ENCODE results near the gene REPIN1.
"Not testable (repeated sequence)": the region's sequence is repeated elsewhere in the genome, so short reads cannot be mapped to it uniquely, and the experiment has no call there.

The REPIN1 gene

DNA sequence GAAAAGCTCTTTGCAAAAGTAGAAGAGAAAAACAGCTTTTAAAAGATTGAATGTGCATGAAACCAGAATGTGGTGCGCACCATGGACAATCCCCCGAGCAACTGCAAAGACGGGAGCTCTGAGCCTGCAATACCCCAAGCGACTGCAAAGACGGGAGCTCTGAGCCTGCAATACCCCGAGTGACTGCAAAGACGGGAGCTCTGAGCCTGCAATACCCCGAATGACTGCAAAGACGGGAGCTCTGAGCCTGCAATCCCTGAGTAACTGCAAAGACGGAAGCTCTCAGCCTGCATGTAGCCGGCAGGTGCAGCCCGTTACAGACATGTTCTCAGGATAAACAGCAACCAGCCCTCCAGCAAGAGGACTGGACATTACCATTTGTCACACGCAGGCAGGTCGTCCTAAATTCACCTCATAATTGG is 16.7 kb downstream of the REPIN1 start:
- Histone ChIP-seq H3K36me3 (ENCODE audit: control insufficient read depth in 1 of 2, insufficient read depth in 2 of 2, low read length in 2 of 2) (peaks cover 0 to 4% of the 10 kb centered on the region in 2 donors), H3K9me3 (ENCODE audit: control insufficient read depth in 1 of 2, low read length in 2 of 2) (no peaks in the 10 kb centered on the region)

DNA sequence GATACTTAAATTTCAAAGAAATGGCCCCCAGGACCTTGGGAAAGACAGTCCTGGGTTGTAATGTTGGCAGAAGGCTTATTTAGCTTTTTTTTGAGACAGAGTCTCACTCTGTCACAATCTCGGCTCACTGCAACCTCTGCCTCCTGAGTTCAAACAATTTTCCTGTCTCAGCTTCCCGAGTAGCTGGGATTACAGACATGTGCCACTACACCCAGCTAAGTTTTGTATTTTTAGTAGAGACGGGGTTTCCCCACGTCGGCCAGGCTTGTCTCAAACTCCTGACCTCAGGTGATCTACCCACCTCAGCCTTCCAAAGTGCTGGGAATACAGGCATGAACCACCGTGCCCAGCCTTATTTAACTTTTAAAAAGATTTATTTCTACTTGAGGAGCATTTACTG is 17.3 kb downstream of the REPIN1 start:
- not testable (repeated sequence) for H3K9me3 ChIP-seq (ENCODE audit: control insufficient read depth in 1 of 2, low read length in 2 of 2); H3K36me3 ChIP-seq (ENCODE audit: control insufficient read depth in 1 of 2, insufficient read depth in 2 of 2, low read length in 2 of 2); H3K27ac ChIP-seq (ENCODE audit: low read length); H3K4me3 ChIP-seq (ENCODE audit: low read depth in 1 of 2, low read length in 2 of 2); H3K27me3 ChIP-seq (ENCODE audit: low read depth, low read length)
- H3K4me1 ChIP-seq (ENCODE audit: control insufficient read depth in 1 of 2, insufficient read depth in 2 of 2, low read length in 2 of 2), result peaks cover 4 to 29% of the 10 kb centered on the region in 2 donors

More for the DNA sequence above, 16.7 kb downstream of the REPIN1 start:
- H3K27ac ChIP-seq (ENCODE audit: low read length), result no peak overlapping the region
- no peak overlapping the region for H3K4me3 ChIP-seq (ENCODE audit: low read depth in 1 of 2, low read length in 2 of 2)
- H3K4me1 ChIP-seq (ENCODE audit: control insufficient read depth in 1 of 2, insufficient read depth in 2 of 2, low read length in 2 of 2), result peaks cover 6 to 35% of the 10 kb centered on the region in 2 donors
- H3K27me3 ChIP-seq (ENCODE audit: low read depth, low read length), result no peaks in the 10 kb centered on the region

DNA sequence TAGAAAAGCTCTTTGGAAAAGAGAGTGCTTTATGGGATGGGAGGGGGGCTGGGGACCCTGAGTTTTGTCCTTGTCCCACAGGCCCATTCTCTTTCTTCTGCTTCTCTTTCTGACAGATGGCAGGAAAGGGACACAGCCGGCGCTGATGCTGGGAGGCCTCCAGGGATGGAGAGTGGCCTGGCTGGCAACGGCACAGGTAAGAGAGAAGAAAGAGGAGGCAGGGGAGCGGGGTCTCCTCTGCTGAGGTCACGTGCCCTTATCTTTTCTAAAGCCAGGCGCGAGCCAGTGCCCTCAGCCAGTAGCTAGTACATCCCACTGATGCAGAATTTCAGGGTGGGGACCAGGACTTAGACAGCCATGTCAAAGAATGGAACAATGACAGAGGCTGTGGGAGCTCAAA is 19.7 kb downstream of the REPIN1 start:
- Histone ChIP-seq H3K4me3 (ENCODE audit: low read depth in 1 of 2, low read length in 2 of 2) (no peak overlapping the region), H3K36me3 (ENCODE audit: control insufficient read depth in 1 of 2, insufficient read depth in 2 of 2, low read length in 2 of 2) (peaks cover 0 to 11% of the 10 kb centered on the region in 2 donors), H3K4me1 (ENCODE audit: control insufficient read depth in 1 of 2, insufficient read depth in 2 of 2, low read length in 2 of 2) (peaks cover 4 to 23% of the 10 kb centered on the region in 2 donors), H3K9me3 (ENCODE audit: control insufficient read depth in 1 of 2, low read length in 2 of 2) (no peaks in the 10 kb centered on the region), H3K27ac (ENCODE audit: low read length) (no peak overlapping the region), H3K27me3 (ENCODE audit: low read depth, low read length) (no peaks in the 10 kb centered on the region)

DNA sequence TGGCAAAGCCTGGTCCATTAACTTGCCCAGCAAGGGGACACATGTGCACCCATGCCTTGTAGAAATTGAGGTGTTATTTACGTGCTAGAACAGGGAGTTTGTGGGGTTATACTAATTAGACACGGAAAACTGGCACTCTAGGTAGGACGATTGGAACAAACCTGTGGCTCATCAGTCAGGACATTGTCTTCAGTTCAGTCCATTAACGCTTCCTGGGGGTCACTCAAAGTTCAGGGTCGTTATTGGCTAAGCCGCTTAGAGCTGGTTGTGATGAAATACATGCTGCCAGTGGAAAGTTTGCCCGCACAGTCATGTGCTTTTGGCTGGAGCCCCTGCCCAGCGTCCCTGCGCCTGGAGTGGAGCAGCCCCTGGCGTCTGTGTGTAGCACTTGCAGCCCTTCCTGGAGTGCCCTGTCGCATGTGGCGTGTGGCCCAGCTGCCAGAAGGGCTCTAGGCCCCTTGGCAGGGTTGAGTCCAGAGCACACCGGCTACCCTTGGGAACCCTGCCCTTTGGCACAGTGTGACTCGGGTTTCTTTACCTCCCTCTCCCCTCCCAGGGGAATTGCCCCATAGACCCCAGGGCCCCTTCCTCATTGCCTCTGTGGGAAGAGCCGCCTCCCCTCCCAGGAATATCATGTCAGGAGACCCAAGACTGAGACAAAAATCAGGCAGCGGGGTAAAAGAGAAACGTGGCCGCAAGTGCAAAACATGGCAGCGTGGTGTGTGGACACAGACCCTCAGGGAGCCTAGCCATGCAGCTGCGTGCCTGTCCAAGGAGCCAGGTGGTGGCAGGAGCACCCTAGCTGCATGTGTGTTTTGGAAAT is 20.3 kb downstream of the REPIN1 start:
- Histone ChIP-seq H3K27me3 (ENCODE audit: low read depth, low read length) (no peaks in the 10 kb centered on the region), H3K36me3 (ENCODE audit: control insufficient read depth in 1 of 2, insufficient read depth in 2 of 2, low read length in 2 of 2) (peaks cover 0 to 11% of the 10 kb centered on the region in 2 donors), H3K4me1 (ENCODE audit: control insufficient read depth in 1 of 2, insufficient read depth in 2 of 2, low read length in 2 of 2) (peaks cover 4 to 17% of the 10 kb centered on the region in 2 donors), H3K4me3 (ENCODE audit: low read depth in 1 of 2, low read length in 2 of 2) (no peak overlapping the region), H3K27ac (ENCODE audit: low read length) (no peak overlapping the region), H3K9me3 (ENCODE audit: control insufficient read depth in 1 of 2, low read length in 2 of 2) (no peaks in the 10 kb centered on the region)

DNA sequence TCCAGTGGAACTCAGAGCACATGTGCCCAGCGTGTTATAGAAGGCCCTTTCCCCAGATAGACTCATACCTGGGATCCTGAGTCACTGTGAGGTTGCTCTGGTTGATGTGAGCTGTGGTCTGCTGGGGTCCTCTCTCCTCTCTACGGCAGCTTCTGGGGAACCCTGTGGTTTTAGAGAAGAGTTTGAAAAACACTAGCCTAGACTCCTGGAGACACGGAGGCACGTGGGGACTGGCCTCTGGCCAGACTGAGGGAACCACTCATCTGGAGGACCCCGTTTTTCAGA is 20.9 kb downstream of the REPIN1 start:
- Histone ChIP-seq H3K4me3 (ENCODE audit: low read depth in 1 of 2, low read length in 2 of 2) (no peak overlapping the region), H3K4me1 (ENCODE audit: control insufficient read depth in 1 of 2, insufficient read depth in 2 of 2, low read length in 2 of 2) (peaks cover 4 to 14% of the 10 kb centered on the region in 2 donors), H3K36me3 (ENCODE audit: control insufficient read depth in 1 of 2, insufficient read depth in 2 of 2, low read length in 2 of 2) (peaks cover 0 to 11% of the 10 kb centered on the region in 2 donors), H3K27ac (ENCODE audit: low read length) (no peak overlapping the region), H3K9me3 (ENCODE audit: control insufficient read depth in 1 of 2, low read length in 2 of 2) (no peaks in the 10 kb centered on the region), H3K27me3 (ENCODE audit: low read depth, low read length) (no peaks in the 10 kb centered on the region)

DNA sequence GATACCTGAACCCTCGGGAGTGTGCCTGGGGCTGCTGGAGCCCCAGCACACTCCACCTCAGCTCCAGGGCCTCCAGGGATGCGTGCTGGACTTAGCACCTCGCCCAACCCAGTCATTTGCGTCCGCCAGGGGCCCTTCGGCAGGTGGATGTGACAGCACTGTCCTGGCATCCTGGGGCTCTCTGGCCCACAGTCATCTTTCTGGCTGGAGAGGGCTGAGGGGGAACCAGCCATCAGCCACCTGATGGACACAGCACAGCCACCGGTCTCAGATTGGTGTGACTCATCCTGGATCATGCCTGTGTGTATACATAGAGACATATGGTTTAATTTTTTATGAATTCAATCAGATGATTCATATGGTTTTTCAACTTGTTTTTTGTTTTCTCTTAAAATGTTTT is 21.6 kb downstream of the REPIN1 start:
- no peaks in the 10 kb centered on the region for H3K27me3 ChIP-seq (ENCODE audit: low read depth, low read length)
- H3K4me3 ChIP-seq (ENCODE audit: low read depth in 1 of 2, low read length in 2 of 2), result no peak overlapping the region
- no peak overlapping the region for H3K27ac ChIP-seq (ENCODE audit: low read length)
- H3K4me1 ChIP-seq (ENCODE audit: control insufficient read depth in 1 of 2, insufficient read depth in 2 of 2, low read length in 2 of 2), result peaks cover 4 to 8% of the 10 kb centered on the region in 2 donors
- no peaks in the 10 kb centered on the region for H3K9me3 ChIP-seq (ENCODE audit: control insufficient read depth in 1 of 2, low read length in 2 of 2)
- H3K36me3 ChIP-seq (ENCODE audit: control insufficient read depth in 1 of 2, insufficient read depth in 2 of 2, low read length in 2 of 2), result peaks cover 0 to 11% of the 10 kb centered on the region in 2 donors

DNA sequence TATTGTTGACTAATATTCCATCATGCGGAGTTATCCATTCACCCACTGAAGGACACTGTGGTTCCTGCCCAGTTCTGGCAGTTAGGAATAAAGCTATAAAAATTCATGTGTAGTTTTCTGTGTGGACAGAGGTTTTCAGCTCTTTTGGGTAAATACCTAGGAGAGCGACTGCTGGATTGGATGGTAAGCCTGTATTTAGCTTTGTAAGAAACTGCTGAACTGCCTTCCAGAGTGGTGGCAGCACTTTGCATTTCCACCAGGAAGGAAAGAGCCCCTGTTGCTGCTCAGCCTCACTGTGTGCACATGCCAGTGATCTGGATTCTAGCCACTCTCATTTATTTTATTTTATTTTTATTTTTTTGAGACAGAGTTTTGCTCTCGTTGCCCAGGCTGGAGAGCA is 24.7 kb downstream of the REPIN1 start:
- Histone ChIP-seq H3K27ac (ENCODE audit: low read length) (no peak overlapping the region), H3K27me3 (ENCODE audit: low read depth, low read length) (no peaks in the 10 kb centered on the region), H3K9me3 (ENCODE audit: control insufficient read depth in 1 of 2, low read length in 2 of 2) (no peaks in the 10 kb centered on the region), H3K4me3 (ENCODE audit: low read depth in 1 of 2, low read length in 2 of 2) (no peak overlapping the region), H3K36me3 (ENCODE audit: control insufficient read depth in 1 of 2, insufficient read depth in 2 of 2, low read length in 2 of 2) (peaks cover 0 to 30% of the 10 kb centered on the region in 2 donors), H3K4me1 (ENCODE audit: control insufficient read depth in 1 of 2, insufficient read depth in 2 of 2, low read length in 2 of 2) (peaks cover 0 to 5% of the 10 kb centered on the region in 2 donors)

DNA sequence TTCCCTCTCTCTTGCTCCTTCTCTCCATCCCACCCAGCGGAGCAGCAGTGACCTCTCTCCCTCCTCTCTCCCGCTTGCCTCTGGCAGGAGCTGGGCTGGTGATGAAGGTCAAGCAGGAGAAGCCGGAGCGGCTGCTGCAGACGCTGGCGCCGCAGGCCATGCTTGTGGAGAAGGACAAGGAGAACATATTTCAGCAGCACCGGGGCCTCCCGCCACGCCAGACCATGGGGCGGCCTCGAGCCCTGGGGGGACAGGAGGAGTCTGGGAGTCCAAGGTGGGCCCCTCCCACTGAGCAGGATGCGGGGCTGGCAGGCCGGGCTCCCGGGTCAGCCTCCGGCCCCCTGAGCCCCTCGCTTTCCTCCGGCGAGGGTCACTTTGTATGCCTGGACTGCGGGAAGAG is 27.8 kb downstream of the REPIN1 start:
- Histone ChIP-seq H3K27me3 (ENCODE audit: low read depth, low read length) (no peaks in the 10 kb centered on the region), H3K9me3 (ENCODE audit: control insufficient read depth in 1 of 2, low read length in 2 of 2) (no peaks in the 10 kb centered on the region), H3K36me3 (ENCODE audit: control insufficient read depth in 1 of 2, insufficient read depth in 2 of 2, low read length in 2 of 2) (peaks cover 0 to 31% of the 10 kb centered on the region in 2 donors), H3K27ac (ENCODE audit: low read length) (no peak overlapping the region), H3K4me1 (ENCODE audit: control insufficient read depth in 1 of 2, insufficient read depth in 2 of 2, low read length in 2 of 2) (no peaks in the 10 kb centered on the region), H3K4me3 (ENCODE audit: low read depth in 1 of 2, low read length in 2 of 2) (no peak overlapping the region)

DNA sequence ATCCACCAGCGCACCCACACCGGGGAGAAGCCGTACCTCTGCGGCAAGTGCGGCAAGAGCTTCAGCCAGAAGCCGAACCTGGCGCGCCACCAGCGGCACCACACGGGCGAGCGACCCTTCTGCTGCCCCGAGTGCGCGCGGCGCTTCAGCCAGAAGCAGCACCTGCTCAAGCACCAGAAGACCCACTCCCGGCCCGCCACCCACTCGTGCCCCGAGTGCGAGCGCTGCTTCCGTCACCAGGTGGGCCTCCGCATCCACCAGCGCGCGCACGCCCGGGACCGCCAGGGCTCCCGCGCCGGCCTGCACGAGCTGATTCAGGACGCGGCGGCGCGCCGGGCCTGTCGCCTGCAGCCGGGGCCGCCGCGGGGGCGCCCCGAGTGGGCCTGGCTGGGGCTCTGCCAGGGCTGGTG is 28.2 kb downstream of the REPIN1 start:
- H3K4me1 ChIP-seq (ENCODE audit: control insufficient read depth in 1 of 2, insufficient read depth in 2 of 2, low read length in 2 of 2), result no peaks in the 10 kb centered on the region
- no peak overlapping the region for H3K27ac ChIP-seq (ENCODE audit: low read length)
- no peak overlapping the region for H3K4me3 ChIP-seq (ENCODE audit: low read depth in 1 of 2, low read length in 2 of 2)
- H3K9me3 ChIP-seq (ENCODE audit: control insufficient read depth in 1 of 2, low read length in 2 of 2), result no peaks in the 10 kb centered on the region
- peaks cover 0 to 31% of the 10 kb centered on the region in 2 donors for H3K36me3 ChIP-seq (ENCODE audit: control insufficient read depth in 1 of 2, insufficient read depth in 2 of 2, low read length in 2 of 2)
- H3K27me3 ChIP-seq (ENCODE audit: low read depth, low read length), result no peaks in the 10 kb centered on the region

DNA sequence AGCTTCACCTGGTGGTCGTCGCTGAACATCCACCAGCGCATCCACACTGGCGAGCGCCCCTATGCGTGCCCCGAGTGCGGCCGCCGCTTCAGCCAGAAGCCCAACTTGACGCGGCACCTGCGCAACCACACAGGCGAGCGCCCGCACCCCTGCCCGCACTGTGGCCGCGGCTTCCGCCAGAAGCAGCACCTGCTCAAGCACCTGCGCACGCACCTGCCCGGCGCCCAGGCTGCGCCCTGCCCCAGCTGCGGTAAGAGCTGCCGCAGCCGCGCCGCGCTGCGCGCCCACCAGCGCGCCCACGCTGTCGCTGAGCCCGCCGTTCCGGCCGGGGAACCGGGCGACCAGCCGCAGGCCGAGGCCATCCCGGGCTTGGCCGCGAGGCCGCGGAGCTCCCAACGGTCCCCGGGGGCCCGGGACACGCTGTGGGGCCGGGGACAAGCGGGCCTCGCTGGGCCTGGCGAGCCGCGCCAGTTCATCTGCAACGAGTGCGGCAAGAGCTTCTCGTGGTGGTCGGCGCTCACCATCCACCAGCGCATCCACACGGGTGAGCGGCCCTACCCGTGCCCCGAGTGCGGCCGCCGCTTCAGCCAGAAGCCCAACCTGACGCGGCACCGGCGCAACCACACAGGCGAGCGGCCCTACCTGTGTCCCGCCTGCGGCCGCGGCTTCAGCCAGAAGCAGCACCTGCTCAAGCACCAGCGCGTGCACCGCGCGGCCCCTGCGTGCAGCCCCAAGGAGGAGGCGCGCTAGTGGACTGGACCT is 28.9 kb downstream of the REPIN1 start:
- Histone ChIP-seq H3K4me1 (ENCODE audit: control insufficient read depth in 1 of 2, insufficient read depth in 2 of 2, low read length in 2 of 2) (no peaks in the 10 kb centered on the region), H3K9me3 (ENCODE audit: control insufficient read depth in 1 of 2, low read length in 2 of 2) (no peaks in the 10 kb centered on the region), H3K36me3 (ENCODE audit: control insufficient read depth in 1 of 2, insufficient read depth in 2 of 2, low read length in 2 of 2) (peaks cover 0 to 31% of the 10 kb centered on the region in 2 donors), H3K27ac (ENCODE audit: low read length) (no peak overlapping the region), H3K4me3 (ENCODE audit: low read depth in 1 of 2, low read length in 2 of 2) (no peak overlapping the region), H3K27me3 (ENCODE audit: low read depth, low read length) (no peaks in the 10 kb centered on the region)

DNA sequence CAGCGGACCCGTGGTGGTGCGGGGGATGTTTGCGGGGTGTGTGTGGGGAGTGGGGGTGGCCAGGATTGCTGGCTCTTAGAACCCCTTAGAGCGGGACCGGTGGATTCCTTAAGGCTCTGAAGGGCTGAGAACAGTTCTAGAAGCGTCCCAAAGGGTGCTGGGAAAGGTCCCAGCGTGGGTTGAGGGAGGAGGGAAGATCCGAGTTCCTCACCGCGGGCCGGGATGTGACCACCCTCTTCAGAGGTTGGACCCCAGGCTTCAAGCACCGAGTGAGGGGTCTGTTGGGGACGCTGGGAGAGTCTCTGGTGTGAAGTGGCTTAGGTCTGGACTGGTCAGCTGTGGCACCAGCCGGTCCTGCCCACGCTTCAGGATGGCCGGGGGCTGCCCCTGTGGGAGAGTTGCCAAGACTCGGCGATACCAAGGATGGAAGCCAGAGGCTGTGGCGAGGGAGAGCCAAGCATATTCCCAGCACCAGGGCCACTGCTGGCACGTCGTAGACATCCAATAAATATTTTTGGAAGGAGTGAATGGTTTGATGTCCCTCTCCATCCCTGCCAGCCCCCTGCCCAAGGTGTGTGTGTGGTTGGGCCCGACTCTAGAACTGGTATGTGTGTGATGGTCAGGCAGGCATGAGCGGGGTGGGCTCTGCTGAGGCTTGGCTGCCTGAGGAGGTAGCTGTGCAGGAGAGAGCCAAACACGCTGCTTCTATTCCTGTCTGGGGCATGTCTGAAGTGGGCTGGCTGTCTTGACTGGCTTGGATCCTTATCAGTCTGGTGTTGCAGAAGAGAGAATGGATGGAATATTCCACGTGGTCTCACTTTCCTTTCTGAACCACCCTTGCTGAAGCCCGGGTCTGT is 29.7 kb downstream of the REPIN1 start:
- Histone ChIP-seq H3K27ac (ENCODE audit: low read length) (no peak overlapping the region), H3K4me3 (ENCODE audit: low read depth in 1 of 2, low read length in 2 of 2) (no peak overlapping the region), H3K27me3 (ENCODE audit: low read depth, low read length) (no peaks in the 10 kb centered on the region)

More for the DNA sequence above, 29.7 kb downstream of the REPIN1 start:
- peaks cover 0 to 31% of the 10 kb centered on the region in 2 donors for H3K36me3 ChIP-seq (ENCODE audit: control insufficient read depth in 1 of 2, insufficient read depth in 2 of 2, low read length in 2 of 2)
- H3K4me1 ChIP-seq (ENCODE audit: control insufficient read depth in 1 of 2, insufficient read depth in 2 of 2, low read length in 2 of 2), result peaks cover 0 to 3% of the 10 kb centered on the region in 2 donors
- no peaks in the 10 kb centered on the region for H3K9me3 ChIP-seq (ENCODE audit: control insufficient read depth in 1 of 2, low read length in 2 of 2)
